Uterus (tissue), 4 donors: ENCODE results near the gene ANO4. TPM values are rescaled to one million over a fixed set of nuclear protein-coding genes. Genes with fewer than 3 reads are reported as not detected.

Experiments
- DNase-seq, 2 donors: peaks; one replicate each; pipeline ENCODE4 v3.0.0-alpha.2; 2019 to 2020
- H3K27ac ChIP-seq, 2 donors: fragments of 200-600 bp; sonication (generic); 1 replicate in 1 of 2; 2 replicates in 1 of 2; pipeline ENCODE4 v1.5.1; 2016 to 2018
- H3K27me3 ChIP-seq, 2 donors: fragments of 200-600 bp; sonication (generic); one replicate each; pipeline ENCODE4 v1.5.1; 2018 to 2019; ENCODE audit warnings: control low read depth in 1 of 2
- H3K36me3 ChIP-seq, 2 donors: fragments of 200-600 bp; sonication (generic); one replicate each; pipeline ENCODE4 v1.5.1; 2019; ENCODE audit warnings: control low read depth in 1 of 2
- H3K4me1 ChIP-seq, 2 donors: fragments of 200-600 bp; sonication (generic); one replicate each; pipeline ENCODE4 v1.5.1; 2018 to 2019; ENCODE audit warnings: control low read depth in 1 of 2
- H3K4me3 ChIP-seq, 2 donors: fragments of 200-600 bp; sonication (generic); 1 replicate in 1 of 2; 2 replicates in 1 of 2; pipeline ENCODE4 v1.5.1; 2018 to 2019; ENCODE audit warnings: mild to moderate bottlenecking in 1 of 2
- H3K9me3 ChIP-seq, 2 donors: fragments of 200-600 bp; sonication (generic); one replicate each; pipeline ENCODE4 v1.5.1; 2019; ENCODE audit warnings: control low read depth in 1 of 2
- CTCF ChIP-seq, 4 experiments: fragments of 200-600 bp in 2 of 4; fragments of 450-650 bp in 2 of 4; sonication (generic) in 2 of 4; IDR thresholded peaks; one replicate each; pipeline ENCODE4 v1.5.1; 2016 to 2019; ENCODE audit warnings: antibody characterized with exemption in 4 of 4, mild to moderate bottlenecking in 2 of 4, moderate library complexity in 1 of 4
- POLR2A ChIP-seq, 2 donors: fragments of 450-650 bp; IDR thresholded peaks; one replicate each; pipeline ENCODE4 v1.6.1; 2016; ENCODE audit warnings: antibody characterized with exemption in 2 of 2, mild to moderate bottlenecking in 1 of 2, moderate library complexity in 1 of 2
- intact Hi-C: fragments of 100-400 bp; cut with DNase I; formaldehyde crosslinking; loops from one replicate; pipeline ENCODE4 v1.15.1; 2023; ENCODE audit warnings: low total_unique reads
- total RNA-seq, 4 donors: library from RNA; depleted of rRNA in 3 of 4; stranded (reverse); fragments of >200 nt in 3 of 4; gene quantifications; one replicate each; pipeline versions ENCODE4 v1.1.0 to v1.2.4, GENCODE V29; 2014 to 2023
- donor health status: DM: yes; HTN: yes; CAD: no.

ANO4 gene
- total RNA-seq, 4 donors from 2014 or later = under 0.01 to 18.5 (median 1.4) TPM; not detected in 1

DNA sequence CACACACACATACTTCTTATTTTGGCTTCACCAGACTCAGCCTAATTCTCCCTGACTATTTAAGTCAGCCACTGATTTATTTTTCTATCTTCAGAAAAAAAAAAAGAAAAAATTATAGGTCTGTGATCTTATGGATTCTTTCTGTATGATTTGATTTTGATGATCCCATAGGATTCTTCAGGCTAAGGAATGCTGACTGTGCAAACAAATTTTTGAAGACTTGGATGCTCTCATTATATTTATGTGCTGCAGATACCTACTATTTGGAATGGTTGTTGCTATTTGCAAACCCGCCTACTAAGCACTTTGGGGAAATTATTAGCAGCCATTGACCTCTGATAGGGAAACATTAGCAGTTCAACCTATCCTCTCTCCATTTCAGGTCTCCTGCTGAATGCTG lies 4.0 kb upstream of the ANO4 start:
- no peak for TF ChIP-seq CTCF (IDR thresholded peaks at IDR 0.05)
- no peak for TF ChIP-seq POLR2A (IDR thresholded peaks at IDR 0.05)
- no peak overlapping the region for H3K27ac ChIP-seq
- no peak for DNase-seq
- H3K9me3 ChIP-seq = no peaks in the 10 kb centered on the region
- no peaks in the 10 kb centered on the region for H3K36me3 ChIP-seq
- intact Hi-C loops = no loop called here
- H3K27me3 ChIP-seq = no peaks in the 10 kb centered on the region
- H3K4me3 ChIP-seq = no peak overlapping the region
- H3K4me1 ChIP-seq = no peaks in the 10 kb centered on the region

GRCh38 chr12:100793182-100793581 lies 1.4 kb upstream of the ANO4 start:
- Histone ChIP-seq H3K4me3 (no peak overlapping the region), H3K27me3 (no peaks in the 10 kb centered on the region), H3K27ac (peak overlapping the region in 1 of 2 donors; percentile 36), H3K36me3 (no peaks in the 10 kb centered on the region), H3K4me1 (no peaks in the 10 kb centered on the region), H3K9me3 (no peaks in the 10 kb centered on the region)
- intact Hi-C loops = no loop called here
- no peak for TF ChIP-seq POLR2A (IDR thresholded peaks at IDR 0.05)
- no peak for TF ChIP-seq CTCF (IDR thresholded peaks at IDR 0.05)
- peak in 1 of 2 donors; percentile 32 for DNase-seq

DNA sequence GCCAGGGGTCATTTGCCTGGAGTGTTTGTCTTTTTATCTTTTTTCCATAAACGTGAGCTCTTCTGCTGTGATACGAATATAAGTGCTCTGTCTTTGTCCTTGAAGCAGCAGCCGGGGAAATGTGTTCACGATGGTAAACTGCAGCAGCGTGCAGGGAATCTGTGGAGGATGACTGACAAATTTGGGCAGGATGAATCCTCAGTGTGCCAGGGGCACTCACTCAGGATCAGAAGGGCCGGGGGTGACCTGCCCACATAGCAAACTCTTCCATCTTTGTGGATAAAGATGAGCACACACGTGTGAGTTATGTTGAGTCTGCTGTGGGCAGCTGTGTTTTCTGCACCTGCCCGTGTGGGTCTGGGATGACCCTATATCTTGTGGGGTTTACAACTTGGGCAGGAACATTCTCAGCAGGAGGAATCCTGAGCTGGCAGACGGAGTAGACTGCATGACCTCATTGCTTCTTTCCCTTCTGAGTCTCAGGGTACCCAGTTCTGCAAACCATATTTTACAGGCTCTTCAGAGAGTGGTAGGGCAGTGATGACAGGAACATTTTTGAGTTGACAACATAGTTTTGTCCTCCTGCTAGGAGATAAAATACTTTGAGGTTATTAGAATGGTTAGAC lies 711 bp downstream of the ANO4 start:
- TF ChIP-seq POLR2A (IDR thresholded peaks at IDR 0.05) = no peak
- no peak for TF ChIP-seq CTCF (IDR thresholded peaks at IDR 0.05)
- Histone ChIP-seq H3K4me1 (no peaks in the 10 kb centered on the region), H3K4me3 (peak overlapping the region in 1 of 2 donors; percentile 25), H3K9me3 (no peaks in the 10 kb centered on the region), H3K27ac (peak overlapping the region; percentile 44 to 54), H3K36me3 (no peaks in the 10 kb centered on the region), H3K27me3 (no peaks in the 10 kb centered on the region)
- intact Hi-C loops = no loop called here
- no peak for DNase-seq

DNA sequence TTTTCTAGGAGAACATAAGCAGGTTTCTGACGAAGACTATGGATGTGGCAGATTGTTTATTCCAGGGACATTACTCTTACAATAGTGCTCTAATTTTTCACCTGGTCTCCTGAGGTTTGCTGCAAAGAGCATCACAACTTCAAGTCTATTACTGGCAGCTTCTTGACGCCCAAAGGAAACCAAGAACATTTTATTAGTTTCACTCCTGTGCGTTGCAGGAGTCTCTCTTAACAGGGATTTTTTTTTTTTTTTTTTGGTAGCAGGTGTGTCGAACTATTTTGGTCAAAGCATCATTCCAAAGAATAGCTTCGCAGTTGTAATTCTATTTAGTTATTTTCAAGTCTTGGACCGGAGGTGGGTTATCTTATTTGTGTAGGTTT lies 1.2 kb downstream of the ANO4 start:
- no peak overlapping the region for H3K27ac ChIP-seq
- H3K27me3 ChIP-seq = no peaks in the 10 kb centered on the region

DNA sequence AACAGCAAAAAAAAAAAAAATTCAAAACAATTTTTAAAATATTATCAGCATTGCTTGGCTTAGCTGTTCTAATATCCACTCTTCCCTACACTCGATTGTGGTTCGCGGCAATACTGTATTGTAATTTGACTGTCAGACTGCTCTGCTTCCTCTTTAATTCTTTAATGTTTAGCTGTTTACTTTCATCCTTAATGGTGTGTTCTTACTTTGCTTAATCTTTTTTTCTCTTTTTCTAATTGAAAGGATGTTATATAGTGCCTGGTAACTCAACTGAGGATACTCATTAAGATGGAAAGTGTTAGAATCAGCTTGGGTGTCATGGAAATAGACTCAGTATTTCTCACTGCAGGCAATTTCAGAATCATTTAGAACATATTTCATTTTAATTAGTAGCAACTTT lies 2.0 kb downstream of the ANO4 start:
- H3K27ac ChIP-seq = no peak overlapping the region
- intact Hi-C loops = no loop called here
- H3K4me3 ChIP-seq = no peak overlapping the region
- H3K27me3 ChIP-seq = no peaks in the 10 kb centered on the region
- H3K9me3 ChIP-seq = no peaks in the 10 kb centered on the region
- H3K36me3 ChIP-seq = no peaks in the 10 kb centered on the region
- DNase-seq = no peak
- TF ChIP-seq POLR2A (IDR thresholded peaks at IDR 0.05) = no peak
- TF ChIP-seq CTCF (IDR thresholded peaks at IDR 0.05) = no peak
- no peaks in the 10 kb centered on the region for H3K4me1 ChIP-seq

More for the DNA sequence above, 1.2 kb downstream of the ANO4 start:
- intact Hi-C loops = no loop called here
- DNase-seq = no peak
- H3K4me3 ChIP-seq = no peak overlapping the region
- TF ChIP-seq CTCF (IDR thresholded peaks at IDR 0.05) (no peak), POLR2A (IDR thresholded peaks at IDR 0.05) (no peak)
- H3K9me3 ChIP-seq = no peaks in the 10 kb centered on the region
- no peaks in the 10 kb centered on the region for H3K36me3 ChIP-seq
- no peaks in the 10 kb centered on the region for H3K4me1 ChIP-seq
